Psoas muscle (tissue), 8 donors: Measurements from ENCODE around the gene CDH18. TPM values are rescaled to one million over a fixed set of nuclear protein-coding genes. Genes with fewer than 3 reads are reported as not detected.

ENCODE experiments used
- ATAC-seq, 4 donors: fragments of 200-7000 bp; cut with Tn5 transposase; one replicate each; pipeline ENCODE4 v1.9.1; 2020; ENCODE audit warnings: moderate library complexity in 3 of 4, mild to moderate bottlenecking in 2 of 4
- DNase-seq, 2 donors: peaks; one replicate each; pipeline ENCODE4 v3.0.0-alpha.2; 2020
- H3K27ac ChIP-seq: fragments of 200-600 bp; one replicate; pipeline ENCODE4 v1.8.0; 2022
- H3K27me3 ChIP-seq, 3 donors: fragments of 200-600 bp in 1 of 3; one replicate each; pipeline versions ENCODE4 v1.6.1 to v1.8.0; 2013 to 2022; ENCODE audit warnings: low read length in 2 of 3, mild to moderate bottlenecking in 2 of 3, moderate library complexity in 1 of 3; ENCODE audit not compliant: insufficient read depth in 3 of 3
- H3K36me3 ChIP-seq, 2 donors: fragments of 200-600 bp in 1 of 2; one replicate each; pipeline versions ENCODE4 v1.6.1 to v1.8.0; 2013 to 2022; ENCODE audit warnings: low read depth in 1 of 2, mild to moderate bottlenecking in 1 of 2, moderate library complexity in 1 of 2; ENCODE audit not compliant: insufficient read depth in 1 of 2
- H3K4me1 ChIP-seq: fragments of 200-600 bp; one replicate; pipeline ENCODE4 v1.8.0; 2022
- H3K4me3 ChIP-seq: fragments of 200-600 bp; one replicate; pipeline ENCODE4 v1.8.0; 2022; ENCODE audit warnings: mild to moderate bottlenecking
- H3K9me3 ChIP-seq: fragments of 200-600 bp; one replicate; pipeline ENCODE4 v1.8.0; 2022
- CTCF ChIP-seq: fragments of 200-600 bp; IDR thresholded peaks from one replicate; pipeline ENCODE4 v1.8.0; 2022; ENCODE audit warnings: antibody characterized with exemption
- WGBS, 3 donors: extraction: QIAGEN DNeasy Blood & Tissue Kit; methylation state at CpG; one replicate each; pipeline versions ENCODE4 v1.1.6 to v1.1.7; 2013; 5-methylcytosine and 5-hydroxymethylcytosine counted together
- intact Hi-C, 2 donors: fragments of 100-400 bp; cut with DNase I; formaldehyde crosslinking; loops; one replicate each; pipeline versions ENCODE4 v1.11.0 to v1.14.2; 2022
- polyA plus RNA-seq, 3 donors: library from polyadenylated mRNA; stranded (reverse); fragments of 200-250 nt; gene quantifications; one replicate each; pipeline ENCODE4 v1.2.3, GENCODE V29; 2013
- total RNA-seq, 4 donors: library from RNA; stranded (reverse); fragmentation: NEBNext Ultra II Directional in 2 of 4; extraction: Animal tissue kit (Norgen Biotek cat#: 25700) in 2 of 4; gene quantifications; one replicate each; pipeline versions ENCODE4 v1.2.1 to v1.2.4, GENCODE V29; 2021 to 2023
- donor health status: healthy with polysubstance abuse.
- donor health status: DM: no; HTN: no; CAD: no; lungs with moderate emphysema.
- donor health status: Bipolar disorder and iron deficiency.
- donor health status: healthy.
- donor health status: DM: yes; HTN: yes; CAD: no.
- donor health status: DM: no; HTN: no; CAD: no.
- donor health status: DM: no; HTN: no; CAD: no.
- donor health status: DM: yes; HTN: yes; CAD: no.

Gene CDH18
- total and polyA plus RNA-seq, 7 donors, result 0.03 TPM; not detected in 5

- intact Hi-C loops, result no loop called here
- WGBS, 3 donors, result 90 to 94% (median 90%) methylated on average over 2 of the region's 2 CpGs
Measured at GRCh38 chr5:19619571-19619970, 368.4 kb downstream of the CDH18 start.

GRCh38 chr5:19616701-19617215 is 371.2 kb downstream of the CDH18 start:
- no peaks in the 10 kb centered on the region for H3K36me3 ChIP-seq
- H3K4me3 ChIP-seq, result no peak overlapping the region
- no peak for DNase-seq
- no peak overlapping the region for H3K27ac ChIP-seq
- no peaks in the 10 kb centered on the region for H3K9me3 ChIP-seq
- ATAC-seq, result no peak
- TF ChIP-seq CTCF, result no peak
- H3K27me3 ChIP-seq, result no peaks in the 10 kb centered on the region
- intact Hi-C loops, result no loop called here
- no peaks in the 10 kb centered on the region for H3K4me1 ChIP-seq
- 71 to 78% (median 77%) methylated on average over 4 of the region's 4 CpGs for WGBS, 3 donors

More at GRCh38 chr5:19619571-19619970, 368.4 kb downstream of the CDH18 start:
- DNase-seq (no peak), ATAC-seq (no peak)
- no peaks in the 10 kb centered on the region for H3K4me1 ChIP-seq
- no peaks in the 10 kb centered on the region for H3K36me3 ChIP-seq
- H3K4me3 ChIP-seq, result no peak overlapping the region
- no peak for TF ChIP-seq CTCF
- H3K9me3 ChIP-seq, result no peaks in the 10 kb centered on the region
- no peak overlapping the region for H3K27ac ChIP-seq
- no peaks in the 10 kb centered on the region for H3K27me3 ChIP-seq

GRCh38 chr5:19615661-19616060 is 372.3 kb downstream of the CDH18 start:
- Histone ChIP-seq H3K9me3 (no peaks in the 10 kb centered on the region), H3K36me3 (no peaks in the 10 kb centered on the region), H3K4me3 (no peak overlapping the region), H3K27me3 (no peaks in the 10 kb centered on the region), H3K27ac (no peak overlapping the region), H3K4me1 (no peaks in the 10 kb centered on the region)
- WGBS, 3 donors, result 63 to 80% (median 68%) methylated on average over 1 of the region's 1 CpG
- intact Hi-C loops, result no loop called here
- DNase-seq (no peak), ATAC-seq (no peak)
- TF ChIP-seq CTCF, result no peak

- Histone ChIP-seq H3K36me3 (no peaks in the 10 kb centered on the region), H3K4me3 (no peak overlapping the region), H3K27me3 (no peaks in the 10 kb centered on the region), H3K9me3 (no peaks in the 10 kb centered on the region), H3K4me1 (no peaks in the 10 kb centered on the region), H3K27ac (no peak overlapping the region)
- 68 to 90% (median 70%) methylated on average over 4 of the region's 4 CpGs for WGBS, 3 donors
- no peak for TF ChIP-seq CTCF
- ATAC-seq (no peak), DNase-seq (no peak)
- intact Hi-C loops, result no loop called here
Measured at GRCh38 chr5:19615071-19615470, 372.9 kb downstream of the CDH18 start.

GRCh38 chr5:19608444-19609002 is 379.5 kb downstream of the CDH18 start:
- Histone ChIP-seq H3K9me3 (no peaks in the 10 kb centered on the region), H3K4me1 (no peaks in the 10 kb centered on the region), H3K27ac (no peak overlapping the region), H3K27me3 (no peaks in the 10 kb centered on the region), H3K4me3 (no peak overlapping the region), H3K36me3 (no peaks in the 10 kb centered on the region)
- WGBS, 3 donors, result 13 to 19% (median 14%) methylated on average over 1 of the region's 1 CpG
- intact Hi-C loops, result no loop called here
- TF ChIP-seq CTCF, result no peak
- no peak for DNase-seq
- no peak for ATAC-seq
